Measurements from ENCODE around the gene DCUN1D4.

DNA sequence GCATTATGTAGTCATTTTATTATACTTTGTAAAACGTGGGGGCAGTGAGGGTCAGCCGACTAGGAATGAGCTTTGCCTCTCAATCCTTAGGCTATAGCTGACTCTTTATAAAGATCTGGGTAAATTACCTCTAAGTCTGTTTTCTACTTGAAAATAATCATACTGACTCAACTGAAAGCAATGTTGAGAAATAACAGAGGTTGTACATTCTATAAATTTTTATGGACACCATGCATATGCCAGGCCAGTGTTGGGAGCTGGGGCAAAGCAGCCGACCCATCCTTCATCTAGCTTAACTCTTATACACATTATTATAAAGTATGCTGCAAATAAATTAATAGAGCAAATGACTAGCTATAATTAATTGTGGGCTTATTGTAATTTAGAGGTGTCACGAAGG lies 2.2 kb upstream of the DCUN1D4 start:
- TF ChIP-seq, protein P1, sequence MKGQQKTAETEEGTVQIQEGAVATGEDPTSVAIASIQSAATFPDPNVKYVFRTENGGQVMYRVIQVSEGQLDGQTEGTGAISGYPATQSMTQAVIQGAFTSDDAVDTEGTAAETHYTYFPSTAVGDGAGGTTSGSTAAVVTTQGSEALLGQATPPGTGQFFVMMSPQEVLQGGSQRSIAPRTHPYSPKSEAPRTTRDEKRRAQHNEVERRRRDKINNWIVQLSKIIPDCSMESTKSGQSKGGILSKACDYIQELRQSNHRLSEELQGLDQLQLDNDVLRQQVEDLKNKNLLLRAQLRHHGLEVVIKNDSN (CRISPR knock-in tag; IDR thresholded peaks at IDR 0.05) = no peak
- TF ChIP-seq ATF3 (CRISPR knock-in tag; conservative IDR thresholded peaks at IDR 0.05) = no peak
- no peak for TF ChIP-seq JUN (CRISPR knock-in tag; IDR thresholded peaks at IDR 0.05)
- TF ChIP-seq, protein P2, sequence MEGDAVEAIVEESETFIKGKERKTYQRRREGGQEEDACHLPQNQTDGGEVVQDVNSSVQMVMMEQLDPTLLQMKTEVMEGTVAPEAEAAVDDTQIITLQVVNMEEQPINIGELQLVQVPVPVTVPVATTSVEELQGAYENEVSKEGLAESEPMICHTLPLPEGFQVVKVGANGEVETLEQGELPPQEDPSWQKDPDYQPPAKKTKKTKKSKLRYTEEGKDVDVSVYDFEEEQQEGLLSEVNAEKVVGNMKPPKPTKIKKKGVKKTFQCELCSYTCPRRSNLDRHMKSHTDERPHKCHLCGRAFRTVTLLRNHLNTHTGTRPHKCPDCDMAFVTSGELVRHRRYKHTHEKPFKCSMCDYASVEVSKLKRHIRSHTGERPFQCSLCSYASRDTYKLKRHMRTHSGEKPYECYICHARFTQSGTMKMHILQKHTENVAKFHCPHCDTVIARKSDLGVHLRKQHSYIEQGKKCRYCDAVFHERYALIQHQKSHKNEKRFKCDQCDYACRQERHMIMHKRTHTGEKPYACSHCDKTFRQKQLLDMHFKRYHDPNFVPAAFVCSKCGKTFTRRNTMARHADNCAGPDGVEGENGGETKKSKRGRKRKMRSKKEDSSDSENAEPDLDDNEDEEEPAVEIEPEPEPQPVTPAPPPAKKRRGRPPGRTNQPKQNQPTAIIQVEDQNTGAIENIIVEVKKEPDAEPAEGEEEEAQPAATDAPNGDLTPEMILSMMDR (IDR thresholded peaks at IDR 0.05) = no peak

All from WTC11 (cell line).